HUES48 (cell line): ENCODE measurements around the gene ARFGEF3.

ENCODE experiments used
- H3K27ac ChIP-seq: one replicate; pipeline ENCODE4 v1.7.0; 2013; ENCODE audit warnings: low read depth, low read length, inconsistent platforms
- H3K27me3 ChIP-seq: 2 replicates; pipeline ENCODE4 v1.6.1; 2013; ENCODE audit warnings: mild to moderate bottlenecking, low read length; ENCODE audit not compliant: control insufficient read depth, insufficient read depth
- H3K36me3 ChIP-seq: 2 replicates; pipeline ENCODE4 v1.6.1; 2013; ENCODE audit warnings: low read length; ENCODE audit not compliant: control insufficient read depth, insufficient read depth
- H3K4me1 ChIP-seq: 2 replicates; pipeline ENCODE4 v1.6.1; 2013; ENCODE audit warnings: mild to moderate bottlenecking, low read length; ENCODE audit not compliant: control insufficient read depth, insufficient read depth
- H3K4me3 ChIP-seq: 2 replicates; pipeline ENCODE4 v1.5.1; 2013; ENCODE audit warnings: mild to moderate bottlenecking, low read depth, low read length
- H3K9ac ChIP-seq: 2 replicates; pipeline ENCODE4 v1.6.1; 2013; ENCODE audit warnings: mild to moderate bottlenecking, low read depth, low read length, moderate library complexity
- H3K9me3 ChIP-seq: 2 replicates; pipeline ENCODE4 v1.6.1; 2013; ENCODE audit warnings: low read length; ENCODE audit not compliant: control insufficient read depth, insufficient read depth

Gene ARFGEF3

GRCh38 chr6:138162955-138163575 lies 1.3 kb downstream of the ARFGEF3 start:
- Histone ChIP-seq H3K4me1 (peaks cover 21% of the 10 kb centered on the region), H3K4me3 (peak overlapping the region; percentile 94), H3K9me3 (no peaks in the 10 kb centered on the region), H3K27me3 (peaks cover 29% of the 10 kb centered on the region), H3K36me3 (no peaks in the 10 kb centered on the region), H3K9ac (0 out of 2 replicates have a peak overlapping the region, but pooled peaks have one; percentile 66), H3K27ac (no peak overlapping the region)

- Histone ChIP-seq H3K4me3 (no peak overlapping the region), H3K36me3 (peaks cover 5% of the 10 kb centered on the region), H3K9me3 (0 out of 2 replicates have a peak, but pooled peaks cover 4% of the 10 kb centered on the region), H3K27me3 (no peaks in the 10 kb centered on the region), H3K27ac (no peak overlapping the region), H3K9ac (no peak overlapping the region), H3K4me1 (no peaks in the 10 kb centered on the region)
These were observed 13.9 kb downstream of the ARFGEF3 start for GRCh38 chr6:138175596-138175995.

- Histone ChIP-seq H3K4me3 (no peak overlapping the region), H3K27ac (no peak overlapping the region), H3K4me1 (peaks cover 2% of the 10 kb centered on the region), H3K9ac (no peak overlapping the region), H3K9me3 (0 out of 2 replicates have a peak, but pooled peaks cover 4% of the 10 kb centered on the region), H3K36me3 (no peaks in the 10 kb centered on the region), H3K27me3 (no peaks in the 10 kb centered on the region)
These were observed 15.0 kb downstream of the ARFGEF3 start for GRCh38 chr6:138176652-138177232.

GRCh38 chr6:138182939-138183789 lies 21.4 kb downstream of the ARFGEF3 start:
- Histone ChIP-seq H3K27me3 (no peaks in the 10 kb centered on the region), H3K4me3 (peak overlapping the region; percentile 12), H3K9ac (peak overlapping the region; percentile 40), H3K27ac (peak overlapping the region; percentile 84), H3K9me3 (no peaks in the 10 kb centered on the region), H3K4me1 (peaks cover 34% of the 10 kb centered on the region), H3K36me3 (no peaks in the 10 kb centered on the region)

GRCh38 chr6:138183790-138184134 lies 22.0 kb downstream of the ARFGEF3 start:
- no peaks in the 10 kb centered on the region for H3K27me3 ChIP-seq
- H3K36me3 ChIP-seq, result no peaks in the 10 kb centered on the region
- H3K4me1 ChIP-seq, result peaks cover 38% of the 10 kb centered on the region
- H3K9me3 ChIP-seq, result no peaks in the 10 kb centered on the region
- H3K4me3 ChIP-seq, result no peak overlapping the region; the same call in 1 of the 2 replicates
- peak overlapping the region; percentile 84 for H3K27ac ChIP-seq
- H3K9ac ChIP-seq, result no peak overlapping the region

- H3K4me1 ChIP-seq, result peaks cover 38% of the 10 kb centered on the region
- H3K27ac ChIP-seq, result no peak overlapping the region
These were observed 22.5 kb downstream of the ARFGEF3 start for GRCh38 chr6:138184230-138184629.

GRCh38 chr6:138187156-138187555 lies 25.4 kb downstream of the ARFGEF3 start:
- no peak overlapping the region for H3K27ac ChIP-seq
- H3K4me1 ChIP-seq, result peaks cover 32% of the 10 kb centered on the region
- H3K27me3 ChIP-seq, result no peaks in the 10 kb centered on the region
- H3K9me3 ChIP-seq, result no peaks in the 10 kb centered on the region
- no peak overlapping the region for H3K9ac ChIP-seq
- no peaks in the 10 kb centered on the region for H3K36me3 ChIP-seq
- no peak overlapping the region for H3K4me3 ChIP-seq

More at GRCh38 chr6:138184230-138184629, 22.5 kb downstream of the ARFGEF3 start:
- Histone ChIP-seq H3K36me3 (no peaks in the 10 kb centered on the region), H3K27me3 (no peaks in the 10 kb centered on the region), H3K4me3 (no peak overlapping the region), H3K9me3 (no peaks in the 10 kb centered on the region), H3K9ac (no peak overlapping the region)

GRCh38 chr6:138188278-138188941 lies 26.7 kb downstream of the ARFGEF3 start:
- Histone ChIP-seq H3K9me3 (no peaks in the 10 kb centered on the region), H3K36me3 (no peaks in the 10 kb centered on the region), H3K4me3 (no peak overlapping the region), H3K27me3 (no peaks in the 10 kb centered on the region), H3K4me1 (peaks cover 27% of the 10 kb centered on the region), H3K9ac (no peak overlapping the region), H3K27ac (no peak overlapping the region)

- H3K36me3 ChIP-seq, result no peaks in the 10 kb centered on the region
- H3K4me1 ChIP-seq, result peaks cover 33% of the 10 kb centered on the region
- H3K9ac ChIP-seq, result no peak overlapping the region
- H3K9me3 ChIP-seq, result no peaks in the 10 kb centered on the region
- no peak overlapping the region for H3K27ac ChIP-seq
- H3K27me3 ChIP-seq, result no peaks in the 10 kb centered on the region
- H3K4me3 ChIP-seq, result no peak overlapping the region
These were observed 32.5 kb downstream of the ARFGEF3 start for GRCh38 chr6:138194287-138194686.

GRCh38 chr6:138196122-138196738 lies 34.5 kb downstream of the ARFGEF3 start:
- no peaks in the 10 kb centered on the region for H3K36me3 ChIP-seq
- H3K27me3 ChIP-seq, result no peaks in the 10 kb centered on the region
- peaks cover 33% of the 10 kb centered on the region for H3K4me1 ChIP-seq
- H3K4me3 ChIP-seq, result no peak overlapping the region
- no peak overlapping the region for H3K27ac ChIP-seq
- no peak overlapping the region for H3K9ac ChIP-seq
- H3K9me3 ChIP-seq, result 0 out of 2 replicates have a peak, but pooled peaks cover 2% of the 10 kb centered on the region
